HG03575 (cell line): ENCODE results near the gene OR7A5.

Experiments
- ATAC-seq: cut with Tn5 transposase; IDR thresholded peaks from one replicate; pipeline ENCODE4 v1.9.1; 2021; ENCODE audit not compliant: unreplicated experiment, insufficient number of reproducible peaks, low FRiP score; ENCODE audit errors: extremely low read depth

The OR7A5 gene

GRCh38 chr19:14835011-14835410 is at the start of gene OR7A5, which contains the start of gene OR7C1:
OR7A5 (minus strand) TSS chr19:14835185; CDS start chr19:14828241, 6,944 bp downstream.
OR7C1 (minus strand) TSS chr19:14835185; CDS start chr19:14800136, 35,049 bp downstream.
- no peak for ATAC-seq

GRCh38 chr19:14871619-14872230 is 36.7 kb upstream of the OR7A5 start:
- no peak for ATAC-seq

- ATAC-seq = no peak
These were observed 33.5 kb upstream of the OR7A5 start for GRCh38 chr19:14868497-14868896.

GRCh38 chr19:14848822-14849221 is 13.8 kb upstream of the OR7A5 start, which contains the start of gene OR7A10:
OR7A10 (minus strand) TSS chr19:14848922; CDS start chr19:14841877, 7,045 bp downstream.
- no peak for ATAC-seq

- no peak for ATAC-seq
These were observed 8.6 kb upstream of the OR7A5 start for GRCh38 chr19:14843578-14843977.

GRCh38 chr19:14843169-14843568 is 8.2 kb upstream of the OR7A5 start:
- no peak for ATAC-seq

- no peak for ATAC-seq
These were observed 5.2 kb upstream of the OR7A5 start for GRCh38 chr19:14840206-14840605.

- ATAC-seq = no peak
These were observed 2.4 kb upstream of the OR7A5 start for GRCh38 chr19:14837391-14837790.

GRCh38 chr19:14830702-14831101 is 4.3 kb downstream of the OR7A5 start:
- ATAC-seq = no peak

GRCh38 chr19:14826006-14826405 is 9.0 kb downstream of the OR7A5 start:
- ATAC-seq = no peak

- ATAC-seq = no peak
These were observed 13.0 kb downstream of the OR7A5 start for GRCh38 chr19:14821937-14822336.

- ATAC-seq = no peak
These were observed 16.4 kb downstream of the OR7A5 start for GRCh38 chr19:14818588-14818987.

- no peak for ATAC-seq
These were observed 17.9 kb downstream of the OR7A5 start for GRCh38 chr19:14817052-14817451.

- ATAC-seq = no peak
These were observed 19.9 kb downstream of the OR7A5 start for GRCh38 chr19:14814982-14815652.

- ATAC-seq = no peak
These were observed 25.5 kb downstream of the OR7A5 start for GRCh38 chr19:14809272-14810057.

- ATAC-seq = no peak
These were observed 30.2 kb downstream of the OR7A5 start for GRCh38 chr19:14804765-14805164.

GRCh38 chr19:14798760-14799159 is 36.2 kb downstream of the OR7A5 start:
- ATAC-seq = no peak

- no peak for ATAC-seq
These were observed 39.0 kb downstream of the OR7A5 start for GRCh38 chr19:14796021-14796420.

GRCh38 chr19:14795078-14795721 is 39.8 kb downstream of the OR7A5 start:
- ATAC-seq = no peak
